ENCODE results near the gene GPR18. TPM values are rescaled to one million over a fixed set of nuclear protein-coding genes. Genes with fewer than 3 reads are reported as not detected.

Gene GPR18
- total and polyA plus RNA-seq, 12 donors = 0.03 to 0.78 TPM; not detected in 10

GRCh38 chr13:99305158-99305557 lies 47.0 kb upstream of the GPR18 start:
- H3K4me1 ChIP-seq (replicated peaks in 1 of 2) = no peaks in the 10 kb centered on the region
- no peaks in the 10 kb centered on the region for H3K36me3 ChIP-seq (replicated peaks in 1 of 2)
- TF ChIP-seq CTCF (IDR thresholded peaks at IDR 0.05) = no peak
- TF ChIP-seq POLR2A (IDR thresholded peaks at IDR 0.05) = no peak
- H3K4me3 ChIP-seq = peak overlapping the region in 1 of 4 donors; percentile 10
- DNase-seq = no peak
- WGBS, 4 donors = 73 to 91% (median 84%) methylated on average over 5 of the region's 5 CpGs
- H3K27me3 ChIP-seq = no peaks in the 10 kb centered on the region
- peak overlapping the region in 3 of 5 donors; percentile 24 to 48 (median 45) for H3K27ac ChIP-seq
- intact Hi-C loops (cut with DNase I) = no loop called here
- no peaks in the 10 kb centered on the region for H3K9me3 ChIP-seq (replicated peaks in 1 of 3)

- WGBS, 4 donors = 74 to 91% (median 87%) methylated on average over 4 of the region's 4 CpGs
- Histone ChIP-seq H3K9me3 (replicated peaks in 1 of 3) (no peaks in the 10 kb centered on the region), H3K27me3 (no peaks in the 10 kb centered on the region), H3K27ac (peak overlapping the region in 4 of 5 donors; percentile 21 to 61 (median 46)), H3K36me3 (replicated peaks in 1 of 2) (no peaks in the 10 kb centered on the region), H3K4me1 (replicated peaks in 1 of 2) (no peaks in the 10 kb centered on the region), H3K4me3 (no peak overlapping the region)
- DNase-seq = no peak
- TF ChIP-seq POLR2A (IDR thresholded peaks at IDR 0.05) (no peak), CTCF (IDR thresholded peaks at IDR 0.05) (no peak)
- intact Hi-C loops (cut with DNase I) = no loop called here
Observed at GRCh38 chr13:99304541-99304940, 46.4 kb upstream of the GPR18 start.

- no peaks in the 10 kb centered on the region for H3K27me3 ChIP-seq
- TF ChIP-seq CTCF (IDR thresholded peaks at IDR 0.05) = no peak
- TF ChIP-seq POLR2A (IDR thresholded peaks at IDR 0.05) = peak in 1 of 2 donors; percentile 21
- intact Hi-C loops (cut with DNase I) = no loop called here
- WGBS, 4 donors = 82 to 95% (median 86%) methylated on average over 14 of the region's 14 CpGs
- no peaks in the 10 kb centered on the region for H3K9me3 ChIP-seq (replicated peaks in 1 of 3)
- no peaks in the 10 kb centered on the region for H3K36me3 ChIP-seq (replicated peaks in 1 of 2)
- H3K4me1 ChIP-seq (replicated peaks in 1 of 2) = no peaks in the 10 kb centered on the region
- H3K27ac ChIP-seq = peak overlapping the region in 3 of 5 donors; percentile 21 to 61 (median 48)
- no peak overlapping the region for H3K4me3 ChIP-seq
- DNase-seq = peak in 3 of 7 donors; percentile 23 to 36 (median 24)
Observed at GRCh38 chr13:99303863-99304521, 45.8 kb upstream of the GPR18 start.

- no peaks in the 10 kb centered on the region for H3K9me3 ChIP-seq (replicated peaks in 1 of 3)
- H3K27me3 ChIP-seq = no peaks in the 10 kb centered on the region
- WGBS, 4 donors = 94 to 98% (median 96%) methylated on average over 7 to 8 of the region's 8 CpGs
- intact Hi-C loops (cut with DNase I) = no loop called here
- no peak overlapping the region for H3K4me3 ChIP-seq
- no peak for DNase-seq
- TF ChIP-seq POLR2A (IDR thresholded peaks at IDR 0.05) (no peak), CTCF (IDR thresholded peaks at IDR 0.05) (no peak)
- H3K36me3 ChIP-seq (replicated peaks in 1 of 2) = no peaks in the 10 kb centered on the region
- H3K4me1 ChIP-seq (replicated peaks in 1 of 2) = no peaks in the 10 kb centered on the region
- H3K27ac ChIP-seq = no peak overlapping the region
Observed at GRCh38 chr13:99302637-99303505, 44.7 kb upstream of the GPR18 start.

Measured in adrenal gland (tissue), 12 donors.